K562 (cell line): ENCODE measurements around the gene PROK2. TPM values are rescaled to one million over a fixed set of nuclear protein-coding genes. Genes with fewer than 3 reads are reported as not detected.

Experiments
- C11orf30 ChIP-seq: fragments of 450-650 bp; IDR thresholded peaks from 2 replicates; pipeline ENCODE4 v1.6.1; 2016; ENCODE audit warnings: low read depth, mild to moderate bottlenecking
- FOXJ3 ChIP-seq: sonication (generic); formaldehyde crosslinking; IDR thresholded peaks from 2 replicates; pipeline ENCODE4 v1.4.0; 2020; ENCODE audit warnings: mild to moderate bottlenecking, missing genetic modification reagents
- FOXM1 ChIP-seq, 2 experiments: fragments of 450-650 bp in 1 of 2; sonication (generic) in 1 of 2; formaldehyde crosslinking in 1 of 2; IDR thresholded peaks; 2 replicates each; pipeline versions ENCODE4 v1.6.1 to v1.9.0; 2017 to 2022; ENCODE audit warnings: low read depth in 2 of 2, mild to moderate bottlenecking in 2 of 2, missing genetic modification reagents in 1 of 2, moderate library complexity in 1 of 2
- GATAD2B ChIP-seq: fragments of 450-650 bp; IDR thresholded peaks from 2 replicates; pipeline ENCODE4 v1.6.1; 2017; ENCODE audit warnings: mild to moderate bottlenecking, borderline replicate concordance
- HLTF ChIP-seq: fragments of 450-650 bp; IDR thresholded peaks from 2 replicates; pipeline ENCODE4 v1.6.1; 2016
- MTA2 ChIP-seq: fragments of 450-650 bp; IDR thresholded peaks from 2 replicates; pipeline ENCODE4 v1.6.1; 2016; ENCODE audit warnings: low read depth
- MYC ChIP-seq, 2 experiments: fragments of 250-450 bp in 1 of 2; sonication (Bioruptor Pico) in 1 of 2; IDR thresholded peaks; 2 replicates each; pipeline versions ENCODE4 v1.5.1 to v1.6.1; 2012 to 2021; ENCODE audit warnings: low read depth in 2 of 2, borderline replicate concordance in 1 of 2, improper control_type of control experiment in 1 of 2, low read length in 1 of 2, mild to moderate bottlenecking in 1 of 2, moderate library complexity in 1 of 2
- NR2C2 ChIP-seq, 2 experiments: fragments of 200-800 bp in 1 of 2; sonication (Bioruptor generic) in 1 of 2; sonication (generic) in 1 of 2; formaldehyde crosslinking in 1 of 2; IDR thresholded peaks; 2 replicates each; pipeline versions ENCODE4 v1.6.1 to v1.8.0; 2016 to 2022; ENCODE audit warnings: mild to moderate bottlenecking in 1 of 2, missing compliant biosample characterization in 1 of 2, missing genetic modification characterization in 1 of 2, missing genetic modification reagents in 1 of 2
- NUFIP1 ChIP-seq: fragments of 450-650 bp; IDR thresholded peaks from 2 replicates; pipeline ENCODE4 v1.6.1; 2018; ENCODE audit not compliant: partially characterized antibody
- PHF21A ChIP-seq: fragments of 450-650 bp; IDR thresholded peaks from 2 replicates; pipeline ENCODE4 v1.6.1; 2017; ENCODE audit warnings: low read depth, borderline replicate concordance
- POLR2H ChIP-seq: IDR thresholded peaks from 2 replicates; pipeline ENCODE4 v1.6.1; 2016; ENCODE audit warnings: missing genetic modification characterization, low read depth, mild to moderate bottlenecking, control low read depth, missing compliant biosample characterization, moderate library complexity
- POU5F1 ChIP-seq: fragments of 150-350 bp; IDR thresholded peaks from 2 replicates; pipeline ENCODE4 v1.6.1; 2014; ENCODE audit warnings: borderline replicate concordance, low read length, low read depth, mild to moderate bottlenecking; ENCODE audit not compliant: partially characterized antibody
- RAD21 ChIP-seq, 2 experiments: fragments of 250-450 bp in 1 of 2; fragments of 450-650 bp in 1 of 2; sonication (Bioruptor Pico) in 1 of 2; formaldehyde crosslinking in 1 of 2; IDR thresholded peaks in 1 of 2; conservative IDR thresholded peaks in 1 of 2; 2 replicates each; pipeline versions ENCODE4 v1.4.0 to v1.8.0; 2020 to 2022; ENCODE audit warnings: mild to moderate bottlenecking in 2 of 2, moderate library complexity in 1 of 2
- RFX7 ChIP-seq: fragments of 250-450 bp; sonication (Bioruptor Pico); IDR thresholded peaks from 2 replicates; pipeline ENCODE4 v1.5.1; 2021; ENCODE audit warnings: mild to moderate bottlenecking
- SNRNP70 ChIP-seq: fragments of 200-400 bp; formaldehyde crosslinking; optimal IDR thresholded peaks from 2 replicates; pipeline ENCODE3; 2017; ENCODE audit warnings: low read depth, low read length
- SPI1 ChIP-seq: IDR thresholded peaks from 2 replicates; pipeline ENCODE4 v1.6.1; 2011; ENCODE audit warnings: low read depth, low read length, control low read depth, borderline replicate concordance
- TCF3 ChIP-seq: sonication (generic); formaldehyde crosslinking; IDR thresholded peaks from 2 replicates; pipeline ENCODE4 v1.4.0; 2020; ENCODE audit warnings: mild to moderate bottlenecking, missing genetic modification reagents
- YBX1 ChIP-seq: fragments of 450-650 bp; IDR thresholded peaks from 2 replicates; pipeline ENCODE4 v1.7.1; 2016; ENCODE audit warnings: mild to moderate bottlenecking
- ZFX ChIP-seq: sonication (generic); formaldehyde crosslinking; IDR thresholded peaks from 2 replicates; pipeline ENCODE4 v1.8.0; 2022; ENCODE audit warnings: mild to moderate bottlenecking, missing genetic modification reagents, moderate library complexity
- ZNF707 ChIP-seq: fragments of 250-450 bp; sonication (Bioruptor Pico); conservative IDR thresholded peaks from 2 replicates; pipeline ENCODE4 v1.8.0; 2022; ENCODE audit warnings: inconsistent platforms, mild to moderate bottlenecking, moderate library complexity
- ZNF75A ChIP-seq: fragments of 450-650 bp; formaldehyde crosslinking; IDR thresholded peaks from 2 replicates; pipeline ENCODE4 v1.4.0; 2020; ENCODE audit warnings: mild to moderate bottlenecking
- polyA plus RNA-seq, 8 experiments: library from polyadenylated mRNA; depleted of rRNA in 4 of 8; stranded (reverse) in 5 of 8; unstranded in 3 of 8; fragments of >200 nt; fragmentation: Nextera tagmentation in 2 of 8; fragmentation: Illumina TruSeq in 1 of 8; extraction: Ambion mirVana in 2 of 8; extraction: Trizol in 1 of 8; gene quantifications; 2 replicates each; pipeline versions ENCODE4 v1.2.1 to v1.2.3, GENCODE V29; 2011 to 2014; ENCODE audit warnings: inconsistent platforms in 1 of 8, missing spikeins in 1 of 8
- total RNA-seq, 7 experiments: library from RNA; depleted of rRNA in 6 of 7; stranded (reverse); fragments of >200 nt in 6 of 7; fragmentation: Illumina TruSeq in 2 of 7; extraction: Trizol in 2 of 7; gene quantifications; 2 replicates each; pipeline versions ENCODE4 v1.2.1 to v1.2.3, GENCODE V29; 2011 to 2021; ENCODE audit warnings: low replicate concordance in 1 of 7
- TF ChIP-seq, protein P1 (sequence below): IDR thresholded peaks from 2 replicates; pipeline ENCODE4 v1.6.1; 2016; ENCODE audit warnings: missing genetic modification characterization, missing compliant biosample characterization
- TF ChIP-seq, protein P2 (sequence below): fragments of 250-450 bp; sonication (Bioruptor Pico); IDR thresholded peaks from 2 replicates; pipeline ENCODE4 v1.4.0; 2020; ENCODE audit warnings: mild to moderate bottlenecking
- TF ChIP-seq, protein P3 (sequence below), 2 experiments: fragments of 450-650 bp in 1 of 2; sonication (generic) in 1 of 2; formaldehyde crosslinking in 1 of 2; IDR thresholded peaks in 1 of 2; conservative IDR thresholded peaks in 1 of 2; 2 replicates each; pipeline versions ENCODE4 v1.6.1 to v1.8.1; 2016 to 2023; ENCODE audit warnings: mild to moderate bottlenecking in 2 of 2, moderate library complexity in 2 of 2, inconsistent platforms in 1 of 2, missing genetic modification reagents in 1 of 2

Gene PROK2
- total and polyA plus RNA-seq, 9 of the 15 experiments (the other 6 are each of a cell fraction or from before 2014, with no cell fraction given), result 0.07 to 0.13 TPM; not detected in 7

DNA sequence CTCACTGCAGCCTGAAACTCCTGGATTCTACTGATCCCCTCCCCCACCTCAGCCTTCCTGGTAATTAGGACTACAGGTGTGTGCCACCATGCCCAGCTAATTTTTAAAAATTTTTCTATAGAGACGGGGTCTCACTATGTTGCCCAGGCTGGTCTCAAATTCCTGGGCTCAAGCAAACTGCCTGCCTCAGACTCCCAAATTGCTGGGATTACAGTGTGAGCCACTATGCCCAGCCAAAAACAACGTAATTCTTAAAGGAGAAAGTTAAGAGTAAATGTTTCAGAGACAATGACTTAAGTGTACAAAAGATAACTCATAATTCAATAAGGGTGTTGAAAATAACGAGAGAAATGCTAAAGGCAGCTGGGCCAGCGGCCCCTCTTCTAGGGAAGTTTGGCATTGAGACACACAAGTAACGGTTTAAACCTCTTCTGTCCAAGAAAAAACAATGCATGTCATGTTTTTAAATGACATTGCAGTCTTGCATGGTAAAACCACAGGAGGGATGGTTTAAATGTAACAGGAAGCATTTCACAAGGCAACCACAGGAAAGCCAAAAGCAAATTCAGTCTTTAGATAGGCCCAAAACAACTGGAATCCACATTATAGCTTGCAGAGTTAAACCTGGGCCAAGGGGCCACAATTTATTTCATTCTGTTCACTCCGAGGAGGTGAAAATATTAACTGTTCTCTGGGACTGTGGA lies 5.1 kb downstream of the PROK2 start (continued):
- TF ChIP-seq SPI1 (no peak), YBX1 (no peak), ZFX (CRISPR knock-in tag) (0 out of 2 replicates have a peak, but pooled peaks have one; percentile 26), HLTF (no peak), MYC (IDR thresholded peaks at IDR 0.05; ENCODE audit: low read depth, low read length) (no peak), MYC (CRISPR knock-in tag; IDR thresholded peaks at IDR 0.05; ENCODE audit: borderline replicate concordance, low read depth) (no peak), RAD21 (CRISPR knock-in tag; conservative IDR thresholded peaks at IDR 0.05 in 1 of 2, IDR thresholded peaks at IDR 0.05 in 1 of 2) (no peak), ZNF75A (CRISPR knock-in tag) (no peak), PHF21A (no peak), SNRNP70 (no peak), RFX7 (CRISPR knock-in tag) (no peak), FOXM1 (IDR thresholded peaks at IDR 0.05; ENCODE audit: low read depth) (peak; percentile 30; the same call in 1 of the 2 replicates), FOXM1 (CRISPR knock-in tag; IDR thresholded peaks at IDR 0.05; ENCODE audit: low read depth) (no peak), POU5F1 (no peak), MTA2 (no peak), POLR2H (no peak), FOXJ3 (CRISPR knock-in tag) (no peak), C11orf30 (peak; percentile 5; the same call in 1 of the 2 replicates), ZNF707 (CRISPR knock-in tag) (no peak), NUFIP1 (no peak), TCF3 (no peak), NR2C2 (CRISPR knock-in tag; IDR thresholded peaks at IDR 0.05) (no peak), NR2C2 (tag; IDR thresholded peaks at IDR 0.05) (peak; percentile 54; the same call in 1 of the 2 replicates), GATAD2B (no peak)
- TF ChIP-seq, protein P1, sequence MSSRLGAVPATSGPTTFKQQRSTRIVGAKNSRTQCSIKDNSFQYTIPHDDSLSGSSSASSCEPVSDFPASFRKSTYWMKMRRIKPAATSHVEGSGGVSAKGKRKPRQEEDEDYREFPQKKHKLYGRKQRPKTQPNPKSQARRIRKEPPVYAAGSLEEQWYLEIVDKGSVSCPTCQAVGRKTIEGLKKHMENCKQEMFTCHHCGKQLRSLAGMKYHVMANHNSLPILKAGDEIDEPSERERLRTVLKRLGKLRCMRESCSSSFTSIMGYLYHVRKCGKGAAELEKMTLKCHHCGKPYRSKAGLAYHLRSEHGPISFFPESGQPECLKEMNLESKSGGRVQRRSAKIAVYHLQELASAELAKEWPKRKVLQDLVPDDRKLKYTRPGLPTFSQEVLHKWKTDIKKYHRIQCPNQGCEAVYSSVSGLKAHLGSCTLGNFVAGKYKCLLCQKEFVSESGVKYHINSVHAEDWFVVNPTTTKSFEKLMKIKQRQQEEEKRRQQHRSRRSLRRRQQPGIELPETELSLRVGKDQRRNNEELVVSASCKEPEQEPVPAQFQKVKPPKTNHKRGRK (tag), result no peak
- TF ChIP-seq, protein P2, sequence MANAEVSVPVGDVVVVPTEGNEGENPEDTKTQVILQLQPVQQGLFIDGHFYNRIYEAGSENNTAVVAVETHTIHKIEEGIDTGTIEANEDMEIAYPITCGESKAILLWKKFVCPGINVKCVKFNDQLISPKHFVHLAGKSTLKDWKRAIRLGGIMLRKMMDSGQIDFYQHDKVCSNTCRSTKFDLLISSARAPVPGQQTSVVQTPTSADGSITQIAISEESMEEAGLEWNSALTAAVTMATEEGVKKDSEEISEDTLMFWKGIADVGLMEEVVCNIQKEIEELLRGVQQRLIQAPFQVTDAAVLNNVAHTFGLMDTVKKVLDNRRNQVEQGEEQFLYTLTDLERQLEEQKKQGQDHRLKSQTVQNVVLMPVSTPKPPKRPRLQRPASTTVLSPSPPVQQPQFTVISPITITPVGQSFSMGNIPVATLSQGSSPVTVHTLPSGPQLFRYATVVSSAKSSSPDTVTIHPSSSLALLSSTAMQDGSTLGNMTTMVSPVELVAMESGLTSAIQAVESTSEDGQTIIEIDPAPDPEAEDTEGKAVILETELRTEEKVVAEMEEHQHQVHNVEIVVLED, result no peak
- TF ChIP-seq, protein P3, sequence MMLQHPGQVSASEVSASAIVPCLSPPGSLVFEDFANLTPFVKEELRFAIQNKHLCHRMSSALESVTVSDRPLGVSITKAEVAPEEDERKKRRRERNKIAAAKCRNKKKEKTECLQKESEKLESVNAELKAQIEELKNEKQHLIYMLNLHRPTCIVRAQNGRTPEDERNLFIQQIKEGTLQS (IDR thresholded peaks at IDR 0.05), result no peak
- TF ChIP-seq, protein P3 (CRISPR knock-in tag; conservative IDR thresholded peaks at IDR 0.05), result no peak
